HepG2 (cell line): Measurements from ENCODE around the gene MASP1. TPM values are rescaled to one million over a fixed set of nuclear protein-coding genes. Genes with fewer than 3 reads are reported as not detected.

Experiments
- ARID2 ChIP-seq: sonication (generic); formaldehyde crosslinking; IDR thresholded peaks from 2 replicates; pipeline ENCODE4 v1.8.1; 2022; ENCODE audit warnings: mild to moderate bottlenecking, missing genetic modification reagents, borderline replicate concordance
- EP300 ChIP-seq, 3 experiments: sonication (generic) in 1 of 3; formaldehyde crosslinking in 1 of 3; IDR thresholded peaks; 2 replicates each; pipeline versions ENCODE4 v1.5.1 to v1.6.1; 2011 to 2020; ENCODE audit warnings: low read depth in 2 of 3, low read length in 2 of 3, borderline replicate concordance in 1 of 3, improper control_type of control experiment in 1 of 3, mild to moderate bottlenecking in 1 of 3, missing genetic modification reagents in 1 of 3, moderate library complexity in 1 of 3
- NCOR1 ChIP-seq: fragments of 200-600 bp; sonication (generic); IDR thresholded peaks from 2 replicates; pipeline ENCODE4 v1.7.0; 2017; ENCODE audit warnings: antibody characterized with exemption, low read length, borderline replicate concordance
- NR2F6 ChIP-seq, 2 experiments: IDR thresholded peaks; 2 replicates each; pipeline ENCODE4 v1.6.1; 2016; ENCODE audit warnings: antibody characterized with exemption in 1 of 2, mild to moderate bottlenecking in 1 of 2
- REXO4 ChIP-seq: sonication (generic); formaldehyde crosslinking; IDR thresholded peaks from 2 replicates; pipeline ENCODE4 v1.8.0; 2022; ENCODE audit warnings: missing genetic modification reagents, mild to moderate bottlenecking, borderline replicate concordance
- SMAD1 ChIP-seq: sonication (generic); formaldehyde crosslinking; IDR thresholded peaks from 2 replicates; pipeline ENCODE4 v1.4.0; 2020; ENCODE audit warnings: missing genetic modification reagents, low read depth, mild to moderate bottlenecking, borderline replicate concordance
- SRF ChIP-seq: IDR thresholded peaks from 2 replicates; pipeline ENCODE4 v1.6.1; 2011; ENCODE audit warnings: mild to moderate bottlenecking, low read depth, low read length, moderate library complexity
- ZBTB38 ChIP-seq: sonication (generic); formaldehyde crosslinking; IDR thresholded peaks from 2 replicates; pipeline ENCODE4 v1.5.1; 2020; ENCODE audit warnings: mild to moderate bottlenecking, missing genetic modification reagents
- ZC3H13 ChIP-seq: sonication (generic); formaldehyde crosslinking; IDR thresholded peaks from 2 replicates; pipeline ENCODE4 v1.8.1; 2023; ENCODE audit warnings: mild to moderate bottlenecking, missing genetic modification reagents, moderate library complexity
- ZMYM3 ChIP-seq: sonication (generic); formaldehyde crosslinking; IDR thresholded peaks from 2 replicates; pipeline ENCODE4 v1.5.1; 2020; ENCODE audit warnings: mild to moderate bottlenecking, missing genetic modification reagents
- ZNF510 ChIP-seq: sonication (generic); formaldehyde crosslinking; IDR thresholded peaks from 2 replicates; pipeline ENCODE4 v1.4.0; 2020; ENCODE audit warnings: low read depth, mild to moderate bottlenecking, missing genetic modification reagents
- ZNF543 ChIP-seq: sonication (generic); formaldehyde crosslinking; IDR thresholded peaks from 2 replicates; pipeline ENCODE4 v1.4.0; 2020; ENCODE audit warnings: mild to moderate bottlenecking, missing genetic modification reagents
- ZNF720 ChIP-seq: sonication (generic); formaldehyde crosslinking; IDR thresholded peaks from 2 replicates; pipeline ENCODE4 v1.4.0; 2020; ENCODE audit warnings: missing genetic modification reagents
- polyA plus RNA-seq, 8 experiments: library from polyadenylated mRNA; depleted of rRNA in 3 of 8; stranded (reverse) in 7 of 8; unstranded in 1 of 8; fragments of >200 nt; fragmentation: Illumina TruSeq in 4 of 8; extraction: Trizol in 4 of 8; gene quantifications; 2 replicates each; pipeline versions ENCODE4 v1.2.1 to v1.2.3, GENCODE V29; 2011 to 2016; ENCODE audit warnings: low read depth in 4 of 8, missing spikeins in 1 of 8, mixed read lengths in 1 of 8; ENCODE audit not compliant: insufficient read depth in 1 of 8
- total RNA-seq, 5 experiments: library from RNA; depleted of rRNA; stranded (reverse); fragments of >200 nt; fragmentation: Illumina TruSeq; extraction: Trizol; gene quantifications; 2 replicates each; pipeline ENCODE4 v1.2.3, GENCODE V29; 2016; ENCODE audit warnings: low read depth in 1 of 5
- TF ChIP-seq, protein P1 (sequence below): sonication (generic); formaldehyde crosslinking; IDR thresholded peaks from 2 replicates; pipeline ENCODE4 v1.8.0; 2022; ENCODE audit warnings: low read depth, missing genetic modification reagents
- TF ChIP-seq, protein P2 (sequence below): sonication (generic); formaldehyde crosslinking; IDR thresholded peaks from 2 replicates; pipeline ENCODE4 v1.4.0; 2020; ENCODE audit warnings: missing genetic modification reagents, mild to moderate bottlenecking, borderline replicate concordance
- TF ChIP-seq, protein P3 (sequence below): sonication (generic); formaldehyde crosslinking; IDR thresholded peaks from 2 replicates; pipeline ENCODE4 v1.9.0; 2022; ENCODE audit warnings: missing genetic modification reagents, mild to moderate bottlenecking, borderline replicate concordance
- TF ChIP-seq, protein P4 (sequence below): IDR thresholded peaks from 2 replicates; pipeline ENCODE4 v1.6.1; 2016; ENCODE audit warnings: missing genetic modification reagents, missing compliant biosample characterization
- TF ChIP-seq, protein P5 (sequence below): sonication (generic); formaldehyde crosslinking; IDR thresholded peaks from 2 replicates; pipeline ENCODE4 v1.4.0; 2020; ENCODE audit warnings: missing genetic modification reagents, mild to moderate bottlenecking, borderline replicate concordance

The MASP1 gene
- total and polyA plus RNA-seq, 2 of the 13 experiments (the other 11 are each of a cell fraction or from before 2014, with no cell fraction given) = 10.8 to 56.0 TPM

DNA sequence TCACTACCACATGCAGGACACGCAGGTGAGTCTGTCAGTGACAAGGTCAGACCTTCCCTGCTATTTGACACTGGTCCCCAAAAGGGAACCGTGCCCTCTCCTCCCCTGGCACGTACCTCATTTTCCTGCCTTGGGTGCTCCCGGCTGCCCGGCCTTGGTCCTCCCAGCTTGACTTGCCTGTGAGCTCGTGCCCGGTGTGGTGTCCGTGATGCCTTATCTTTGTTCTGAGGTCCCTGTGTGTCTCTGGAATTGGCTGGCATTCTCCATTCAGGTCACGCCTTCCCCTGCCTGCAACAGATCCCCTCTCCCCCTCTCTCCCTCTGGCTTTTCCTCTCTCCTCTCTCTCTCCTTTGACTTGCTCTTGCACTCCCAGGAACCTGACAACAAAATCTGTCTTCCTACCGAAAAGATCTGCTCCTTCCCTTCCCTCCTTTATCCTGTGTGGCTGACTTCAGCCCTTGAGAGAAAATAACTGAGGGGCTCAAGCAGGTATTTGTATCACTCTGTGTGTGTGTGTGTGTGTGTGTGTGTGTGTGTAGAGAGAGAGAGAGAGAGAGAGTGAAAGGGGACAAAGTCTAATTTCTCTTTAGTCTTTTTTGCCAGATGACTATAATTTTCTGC, at the start of gene MASP1 (continued):
- TF ChIP-seq, protein P1, sequence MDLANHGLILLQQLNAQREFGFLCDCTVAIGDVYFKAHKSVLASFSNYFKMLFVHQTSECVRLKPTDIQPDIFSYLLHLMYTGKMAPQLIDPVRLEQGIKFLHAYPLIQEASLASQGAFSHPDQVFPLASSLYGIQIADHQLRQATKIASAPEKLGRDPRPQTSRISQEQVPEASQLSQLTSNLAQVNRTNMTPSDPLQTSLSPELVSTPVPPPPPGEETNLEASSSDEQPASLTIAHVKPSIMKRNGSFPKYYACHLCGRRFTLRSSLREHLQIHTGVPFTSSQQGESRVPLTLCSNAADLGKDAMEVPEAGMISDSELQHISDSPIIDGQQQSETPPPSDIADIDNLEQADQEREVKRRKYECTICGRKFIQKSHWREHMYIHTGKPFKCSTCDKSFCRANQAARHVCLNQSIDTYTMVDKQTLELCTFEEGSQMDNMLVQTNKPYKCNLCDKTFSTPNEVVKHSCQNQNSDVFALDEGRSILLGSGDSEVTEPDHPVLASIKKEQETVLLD (CRISPR knock-in tag) = no peak
- peak; percentile 48; the same call in 1 of the 2 replicates for TF ChIP-seq ZBTB38 (CRISPR knock-in tag)
- 0 out of 2 replicates have a peak, but pooled peaks have one; percentile 15 for TF ChIP-seq ZNF510 (CRISPR knock-in tag)
- no peak for TF ChIP-seq SRF
- TF ChIP-seq ZNF720 = no peak
- TF ChIP-seq ZMYM3 (CRISPR knock-in tag) = no peak
- TF ChIP-seq REXO4 (CRISPR knock-in tag) = no peak
- TF ChIP-seq, protein P2, sequence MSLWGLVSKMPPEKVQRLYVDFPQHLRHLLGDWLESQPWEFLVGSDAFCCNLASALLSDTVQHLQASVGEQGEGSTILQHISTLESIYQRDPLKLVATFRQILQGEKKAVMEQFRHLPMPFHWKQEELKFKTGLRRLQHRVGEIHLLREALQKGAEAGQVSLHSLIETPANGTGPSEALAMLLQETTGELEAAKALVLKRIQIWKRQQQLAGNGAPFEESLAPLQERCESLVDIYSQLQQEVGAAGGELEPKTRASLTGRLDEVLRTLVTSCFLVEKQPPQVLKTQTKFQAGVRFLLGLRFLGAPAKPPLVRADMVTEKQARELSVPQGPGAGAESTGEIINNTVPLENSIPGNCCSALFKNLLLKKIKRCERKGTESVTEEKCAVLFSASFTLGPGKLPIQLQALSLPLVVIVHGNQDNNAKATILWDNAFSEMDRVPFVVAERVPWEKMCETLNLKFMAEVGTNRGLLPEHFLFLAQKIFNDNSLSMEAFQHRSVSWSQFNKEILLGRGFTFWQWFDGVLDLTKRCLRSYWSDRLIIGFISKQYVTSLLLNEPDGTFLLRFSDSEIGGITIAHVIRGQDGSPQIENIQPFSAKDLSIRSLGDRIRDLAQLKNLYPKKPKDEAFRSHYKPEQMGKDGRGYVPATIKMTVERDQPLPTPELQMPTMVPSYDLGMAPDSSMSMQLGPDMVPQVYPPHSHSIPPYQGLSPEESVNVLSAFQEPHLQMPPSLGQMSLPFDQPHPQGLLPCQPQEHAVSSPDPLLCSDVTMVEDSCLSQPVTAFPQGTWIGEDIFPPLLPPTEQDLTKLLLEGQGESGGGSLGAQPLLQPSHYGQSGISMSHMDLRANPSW (CRISPR knock-in tag) = no peak
- TF ChIP-seq, protein P3, sequence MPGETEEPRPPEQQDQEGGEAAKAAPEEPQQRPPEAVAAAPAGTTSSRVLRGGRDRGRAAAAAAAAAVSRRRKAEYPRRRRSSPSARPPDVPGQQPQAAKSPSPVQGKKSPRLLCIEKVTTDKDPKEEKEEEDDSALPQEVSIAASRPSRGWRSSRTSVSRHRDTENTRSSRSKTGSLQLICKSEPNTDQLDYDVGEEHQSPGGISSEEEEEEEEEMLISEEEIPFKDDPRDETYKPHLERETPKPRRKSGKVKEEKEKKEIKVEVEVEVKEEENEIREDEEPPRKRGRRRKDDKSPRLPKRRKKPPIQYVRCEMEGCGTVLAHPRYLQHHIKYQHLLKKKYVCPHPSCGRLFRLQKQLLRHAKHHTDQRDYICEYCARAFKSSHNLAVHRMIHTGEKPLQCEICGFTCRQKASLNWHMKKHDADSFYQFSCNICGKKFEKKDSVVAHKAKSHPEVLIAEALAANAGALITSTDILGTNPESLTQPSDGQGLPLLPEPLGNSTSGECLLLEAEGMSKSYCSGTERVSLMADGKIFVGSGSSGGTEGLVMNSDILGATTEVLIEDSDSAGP (CRISPR knock-in tag) = peak; percentile 62; the same call in 1 of the 2 replicates
- TF ChIP-seq SMAD1 (CRISPR knock-in tag) = no peak
- TF ChIP-seq, protein P4, sequence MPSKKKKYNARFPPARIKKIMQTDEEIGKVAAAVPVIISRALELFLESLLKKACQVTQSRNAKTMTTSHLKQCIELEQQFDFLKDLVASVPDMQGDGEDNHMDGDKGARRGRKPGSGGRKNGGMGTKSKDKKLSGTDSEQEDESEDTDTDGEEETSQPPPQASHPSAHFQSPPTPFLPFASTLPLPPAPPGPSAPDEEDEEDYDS (CRISPR knock-in tag) = peak; percentile 9; the same call in 1 of the 2 replicates
- no peak for TF ChIP-seq ARID2 (CRISPR knock-in tag)
- TF ChIP-seq ZNF543 (CRISPR knock-in tag) = no peak
- peak; percentile 82; the same call in 1 of the 2 replicates for TF ChIP-seq NCOR1
- TF ChIP-seq, protein P5, sequence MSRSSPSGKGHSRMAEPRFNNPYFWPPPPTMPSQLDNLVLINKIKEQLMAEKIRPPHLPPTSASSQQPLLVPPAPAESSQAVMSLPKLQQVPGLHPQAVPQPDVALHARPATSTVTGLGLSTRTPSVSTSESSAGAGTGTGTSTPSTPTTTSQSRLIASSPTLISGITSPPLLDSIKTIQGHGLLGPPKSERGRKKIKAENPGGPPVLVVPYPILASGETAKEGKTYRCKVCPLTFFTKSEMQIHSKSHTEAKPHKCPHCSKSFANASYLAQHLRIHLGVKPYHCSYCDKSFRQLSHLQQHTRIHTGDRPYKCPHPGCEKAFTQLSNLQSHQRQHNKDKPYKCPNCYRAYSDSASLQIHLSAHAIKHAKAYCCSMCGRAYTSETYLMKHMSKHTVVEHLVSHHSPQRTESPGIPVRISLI (CRISPR knock-in tag) = peak; percentile 35; the same call in 1 of the 2 replicates
- TF ChIP-seq EP300 (IDR thresholded peaks at IDR 0.05; ENCODE audit: low read depth in 2 of 2, low read length in 2 of 2) = 0 out of 4 replicates have a peak, but pooled peaks of 1 of the 2 experiments have one; percentile 4
- no peak for TF ChIP-seq EP300 (CRISPR knock-in tag; IDR thresholded peaks at IDR 0.05; ENCODE audit: borderline replicate concordance)
- TF ChIP-seq NR2F6 (IDR thresholded peaks at IDR 0.05) = 0 out of 2 replicates have a peak, but pooled peaks have one; percentile 7
- TF ChIP-seq NR2F6 (CRISPR knock-in tag; IDR thresholded peaks at IDR 0.05) = no peak
- no peak for TF ChIP-seq ZC3H13
